GM21515 (cell line): ENCODE data around the gene UNCX.

Experiments
- ATAC-seq: cut with Tn5 transposase; IDR thresholded peaks from one replicate; pipeline ENCODE4 v1.9.1; 2021; ENCODE audit not compliant: unreplicated experiment

Gene UNCX

DNA sequence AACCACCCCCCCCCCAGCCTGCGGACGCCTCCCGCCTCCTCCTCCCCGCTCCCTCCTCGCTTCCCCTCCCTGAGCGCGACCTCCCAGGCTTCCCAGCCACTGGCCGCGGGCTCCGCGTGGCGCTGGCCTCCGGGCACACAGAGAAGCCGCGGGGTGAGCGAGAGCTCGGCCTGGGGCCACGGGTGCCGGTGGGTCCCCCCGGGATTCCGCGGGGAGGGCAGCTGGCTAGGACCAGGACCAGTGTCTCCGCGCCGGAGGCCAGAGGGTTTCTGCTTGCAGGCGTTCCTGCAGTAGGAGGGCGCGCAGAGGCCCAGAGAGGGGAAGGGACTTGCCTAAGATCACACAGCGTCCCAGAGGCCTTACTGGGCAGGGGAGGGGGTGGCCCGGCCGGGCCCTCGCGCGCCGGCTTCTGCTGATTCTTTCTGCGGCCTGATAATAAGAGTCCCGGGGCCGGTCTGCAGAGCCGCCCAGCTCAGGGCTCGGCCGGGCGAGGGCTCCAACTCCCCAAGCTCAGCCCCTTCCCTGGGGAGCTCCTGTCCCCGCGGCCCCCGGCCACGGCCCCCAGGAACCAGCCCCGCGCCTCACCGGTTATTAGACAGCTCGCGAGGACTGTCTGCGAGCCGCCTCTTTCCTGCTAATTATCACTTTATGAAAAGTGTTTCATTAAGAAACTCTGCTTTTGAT lies 10.1 kb downstream of the UNCX start:
- ATAC-seq = no peak

DNA sequence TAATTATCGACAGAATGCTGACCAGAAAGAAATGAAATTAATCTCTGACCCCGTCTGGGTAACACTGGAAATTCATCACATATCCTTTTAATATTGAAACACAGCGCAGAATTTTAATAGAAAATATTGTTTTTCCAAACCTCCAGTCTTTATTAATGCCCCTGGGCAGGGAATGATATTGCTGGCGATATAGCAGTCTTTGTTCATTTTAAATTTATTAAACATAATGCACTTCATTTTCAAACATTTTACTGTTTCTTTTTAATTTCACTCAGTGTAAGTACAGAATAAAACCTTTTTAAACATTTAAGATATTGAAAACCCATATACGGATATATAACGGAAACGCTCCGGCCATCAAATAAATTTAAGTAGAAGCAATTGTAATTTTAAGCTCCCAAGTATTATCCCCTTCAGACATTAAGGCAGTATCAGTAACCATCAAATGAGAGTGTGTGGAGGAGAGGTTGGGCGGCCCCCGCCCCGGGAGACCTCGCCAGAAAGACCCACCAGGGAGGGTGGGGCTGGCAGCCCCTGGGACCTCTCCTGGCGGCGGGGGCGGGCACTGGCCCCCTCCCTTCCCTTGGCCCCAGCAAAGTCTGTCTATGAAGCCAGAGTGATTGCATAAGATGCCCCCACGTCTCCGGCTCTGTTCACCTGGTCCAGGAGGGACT lies 10.8 kb downstream of the UNCX start:
- ATAC-seq = no peak

DNA sequence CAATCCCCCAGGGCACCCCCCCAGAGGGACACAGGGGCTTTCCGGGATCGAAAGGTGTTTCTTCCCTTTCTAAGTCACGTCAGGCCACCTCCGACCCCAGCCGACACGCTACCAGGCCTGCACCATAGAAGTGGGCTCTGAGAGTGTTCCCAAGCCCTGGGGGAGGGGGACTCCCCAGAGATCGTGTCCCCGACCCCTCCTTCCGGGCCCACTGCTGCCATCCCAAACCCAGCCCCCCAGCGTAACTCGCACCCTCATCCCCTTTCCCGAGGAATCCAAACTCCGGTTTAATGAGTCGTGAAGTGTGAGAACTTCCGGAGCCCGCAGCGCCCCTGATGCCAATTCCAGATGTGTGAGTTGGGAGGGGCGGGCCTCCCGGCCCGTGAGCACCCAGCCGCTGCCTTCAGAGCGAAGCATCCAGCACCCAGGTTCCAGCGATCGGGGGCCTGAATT lies 11.3 kb downstream of the UNCX start:
- ATAC-seq = no peak

DNA sequence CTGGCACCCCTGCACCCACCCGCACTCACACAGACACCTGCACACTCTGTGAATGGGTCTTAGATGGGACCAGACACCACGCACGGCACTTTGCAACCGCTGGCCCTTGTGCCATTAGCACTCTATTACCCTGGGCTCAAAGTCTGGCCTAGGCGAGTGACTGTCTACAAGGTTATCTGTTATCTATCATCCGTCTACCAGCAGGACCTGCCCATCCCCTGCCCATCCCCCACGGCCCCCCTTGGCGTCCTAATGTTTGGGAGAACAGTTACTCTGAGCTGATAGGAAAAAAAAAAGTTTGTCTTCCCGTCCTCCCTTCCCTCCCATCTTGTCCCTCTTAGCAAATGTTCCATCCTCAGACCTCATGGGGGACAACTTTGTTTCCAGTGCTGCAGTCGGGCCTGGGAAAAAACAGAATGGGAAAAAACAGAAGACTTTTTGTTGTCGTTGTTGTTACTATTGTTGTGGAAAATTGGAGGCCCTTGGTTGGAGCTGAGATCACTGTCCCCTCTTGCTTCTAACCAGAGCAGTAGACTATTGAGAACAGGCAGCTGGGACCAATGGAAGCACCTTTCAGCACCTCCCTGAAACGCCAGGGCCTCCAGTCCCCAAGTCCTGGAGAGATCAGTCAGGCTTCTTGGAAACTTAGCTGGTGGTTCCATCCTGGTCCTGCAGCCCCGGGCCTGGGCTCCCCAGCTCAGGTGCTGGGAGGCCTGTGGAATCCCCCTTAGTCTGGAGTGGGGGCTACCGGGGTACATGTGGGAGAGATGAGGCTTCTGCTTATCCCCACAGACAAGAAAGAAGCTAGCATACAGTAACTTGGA lies 12.2 kb downstream of the UNCX start:
- no peak for ATAC-seq

DNA sequence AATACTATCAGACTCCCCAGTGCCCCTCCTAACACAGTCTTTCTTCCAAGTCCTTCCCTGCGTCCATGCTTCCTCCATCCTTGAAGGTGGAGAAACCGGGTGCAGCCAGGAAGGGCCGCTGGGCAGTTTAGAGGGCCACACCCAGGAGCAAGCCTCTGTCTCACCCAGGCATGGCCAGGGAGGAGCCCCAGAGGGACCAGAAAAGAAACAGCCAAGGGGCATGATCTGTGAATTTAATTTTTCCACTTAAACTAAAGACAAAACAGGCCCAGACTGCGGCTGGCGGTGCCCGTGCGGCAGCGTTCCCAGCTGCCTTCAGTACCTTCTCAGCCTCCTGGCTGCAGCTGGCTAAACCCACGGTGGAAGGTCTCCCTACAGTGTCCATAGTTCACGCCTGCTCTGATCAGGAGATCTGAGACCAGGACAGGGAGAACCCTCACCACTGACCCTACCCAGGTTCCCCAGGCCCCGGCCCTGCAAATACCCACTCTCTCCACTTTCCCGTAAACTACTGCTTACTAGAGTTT lies 12.9 kb downstream of the UNCX start:
- no peak for ATAC-seq

DNA sequence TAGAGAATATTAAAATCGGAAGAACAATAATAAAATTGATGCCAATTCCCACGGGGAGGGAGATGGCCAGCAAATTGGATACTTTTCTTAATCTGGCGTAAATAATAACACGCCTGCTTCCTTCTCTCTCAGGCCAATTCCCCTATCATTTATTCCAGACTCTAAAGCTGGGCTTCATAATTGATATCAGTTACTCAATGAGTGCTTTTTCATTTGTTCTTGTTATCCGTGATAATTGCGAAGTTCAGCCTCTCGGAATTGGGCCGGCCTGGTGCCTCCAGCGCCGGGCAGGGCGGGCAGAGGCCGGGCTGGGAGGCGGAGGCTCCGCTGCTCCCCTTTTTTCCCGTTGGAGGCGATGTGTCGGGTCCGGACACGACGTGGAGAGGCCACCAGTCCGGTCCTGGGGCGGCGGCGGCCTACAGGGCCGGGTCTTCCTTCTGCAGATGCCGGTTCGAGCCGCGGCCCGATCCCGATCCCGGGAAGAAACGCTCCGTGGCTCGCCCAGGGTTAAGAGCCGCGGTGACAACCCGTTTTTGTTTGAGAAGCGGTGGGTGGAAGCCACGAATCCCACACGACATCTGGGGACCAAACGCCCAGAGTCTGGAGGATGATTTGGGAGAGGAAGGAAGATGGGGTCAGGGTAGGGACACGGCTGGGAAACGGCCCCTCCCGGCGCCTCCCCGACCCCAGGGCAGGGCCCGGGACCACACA lies 13.6 kb downstream of the UNCX start:
- no peak for ATAC-seq

DNA sequence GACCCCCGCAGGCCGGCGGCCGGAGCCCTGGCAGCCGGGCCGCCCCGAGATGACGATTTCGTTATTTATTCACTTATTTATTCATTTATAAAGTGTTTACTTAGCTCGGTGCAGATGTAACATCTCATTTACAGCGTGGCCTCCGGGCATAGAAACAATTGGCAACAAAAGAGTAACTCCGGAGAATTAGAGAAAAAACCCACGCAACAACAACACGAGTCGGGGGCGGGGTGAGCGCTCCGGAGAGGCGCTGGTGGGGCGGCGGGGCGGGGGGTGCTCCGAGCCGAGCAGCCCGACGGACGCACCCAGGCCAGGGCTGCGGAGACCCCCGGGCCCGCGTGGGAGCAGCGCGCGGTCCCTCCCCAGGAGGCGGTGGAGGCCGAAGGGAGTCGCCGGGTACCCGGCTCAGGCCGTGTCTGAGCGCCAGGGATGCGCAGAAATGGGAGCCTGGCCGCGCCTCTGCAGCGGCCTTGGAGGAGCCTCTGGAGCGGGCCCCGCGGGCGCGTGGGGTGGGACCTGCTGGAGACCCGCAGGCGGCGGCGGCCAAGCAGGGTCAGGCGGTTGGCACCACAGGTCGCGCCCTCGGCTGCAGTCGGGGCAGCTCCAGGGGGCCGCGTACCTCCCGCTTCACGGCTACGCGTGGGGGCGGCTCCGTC lies 14.3 kb downstream of the UNCX start:
- ATAC-seq = no peak

DNA sequence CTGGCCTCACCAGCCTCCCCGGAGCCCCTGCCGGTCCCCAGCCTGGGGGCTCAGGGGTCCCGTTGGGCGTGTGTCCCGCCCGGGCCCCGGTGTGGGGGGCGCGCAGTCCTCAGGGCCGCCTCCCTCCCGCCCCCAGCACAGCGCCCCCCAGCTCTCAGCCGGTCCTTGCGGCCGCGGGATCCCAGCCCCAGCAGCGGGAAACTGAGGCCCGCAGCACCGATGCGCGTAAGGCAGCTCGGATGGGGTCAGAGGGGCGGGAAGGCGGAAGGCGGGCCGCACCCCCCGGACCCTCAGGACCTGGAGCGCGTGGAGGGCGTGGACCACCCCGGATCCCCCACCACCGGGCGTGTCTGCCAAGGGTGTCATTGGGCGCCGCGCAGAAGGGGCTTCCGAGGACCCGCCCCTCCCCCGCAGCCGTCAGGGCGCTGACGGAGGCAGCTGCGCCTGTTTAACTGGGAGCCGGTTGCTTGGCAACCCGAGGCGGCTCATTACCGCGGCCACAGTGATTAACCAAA lies 14.9 kb downstream of the UNCX start:
- ATAC-seq = no peak

DNA sequence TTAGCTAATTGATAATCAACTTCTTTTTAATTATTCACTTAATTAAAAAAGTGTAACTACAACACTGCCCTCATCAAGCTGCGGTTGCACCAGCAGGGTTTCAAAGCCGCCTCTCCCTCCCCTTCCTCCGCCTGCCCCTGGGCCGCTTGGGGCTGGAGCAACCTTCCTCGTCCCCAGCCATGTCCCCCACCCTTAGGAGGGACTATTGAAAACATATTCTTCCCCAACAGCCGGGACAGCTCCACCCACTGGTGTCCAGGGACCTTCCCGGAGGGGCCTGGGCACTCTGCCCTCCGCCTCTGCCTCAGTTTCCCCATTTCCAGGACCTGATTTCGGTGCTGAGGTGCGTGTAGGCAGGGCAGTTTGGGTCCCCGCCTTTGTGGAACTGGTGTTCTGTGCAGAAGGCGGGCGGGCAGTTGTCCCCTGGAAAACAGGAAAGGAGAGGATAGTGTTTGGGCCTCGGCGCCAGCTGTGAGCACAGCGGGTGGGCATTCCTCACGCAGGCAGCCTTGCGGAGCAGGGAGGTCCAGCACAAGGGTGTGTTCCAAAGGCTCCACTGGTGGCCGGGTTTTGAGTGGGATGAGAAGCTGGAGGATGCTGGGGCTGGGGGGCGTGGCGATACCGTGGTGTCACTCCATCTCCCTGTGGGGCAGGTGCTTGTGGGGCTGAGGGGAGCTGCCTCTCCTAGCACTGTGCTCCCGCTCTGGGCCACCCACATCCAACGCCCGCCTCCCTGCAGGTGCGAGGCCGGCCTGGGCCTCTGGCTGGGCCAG lies 15.7 kb downstream of the UNCX start:
- ATAC-seq = no peak

DNA sequence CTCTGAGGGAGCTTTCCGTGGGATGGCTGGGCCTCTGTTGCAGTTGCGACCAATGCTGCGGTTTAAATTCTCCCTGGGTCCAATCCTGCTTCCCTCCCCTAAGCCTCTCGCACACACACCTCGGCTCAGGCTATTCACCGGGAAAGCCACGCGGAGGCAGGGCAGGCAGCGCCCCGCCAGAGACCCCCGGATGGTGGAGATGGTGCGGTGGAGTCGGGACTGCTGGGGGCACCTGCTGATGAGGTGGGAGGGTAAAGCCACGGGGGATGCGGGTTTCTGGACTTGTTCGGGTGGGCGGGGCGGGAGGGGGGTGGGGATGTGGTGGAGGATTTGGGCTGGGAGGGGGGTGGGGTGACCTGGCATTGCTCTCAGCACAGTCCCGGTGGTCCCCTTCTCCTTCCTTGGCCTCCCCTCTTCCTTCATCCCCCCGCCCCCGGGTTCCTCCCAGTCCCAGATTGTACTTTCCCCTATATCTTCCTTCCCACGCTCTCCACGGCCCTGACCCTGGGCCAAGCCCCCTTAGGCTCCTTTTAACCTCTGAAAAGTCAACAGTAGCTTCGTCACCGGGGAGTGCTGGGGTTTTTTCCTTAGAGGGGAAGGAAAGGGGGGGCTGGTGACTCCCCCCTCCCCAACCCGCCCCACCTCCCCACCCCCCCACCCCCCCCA lies 16.4 kb downstream of the UNCX start:
- no peak for ATAC-seq

DNA sequence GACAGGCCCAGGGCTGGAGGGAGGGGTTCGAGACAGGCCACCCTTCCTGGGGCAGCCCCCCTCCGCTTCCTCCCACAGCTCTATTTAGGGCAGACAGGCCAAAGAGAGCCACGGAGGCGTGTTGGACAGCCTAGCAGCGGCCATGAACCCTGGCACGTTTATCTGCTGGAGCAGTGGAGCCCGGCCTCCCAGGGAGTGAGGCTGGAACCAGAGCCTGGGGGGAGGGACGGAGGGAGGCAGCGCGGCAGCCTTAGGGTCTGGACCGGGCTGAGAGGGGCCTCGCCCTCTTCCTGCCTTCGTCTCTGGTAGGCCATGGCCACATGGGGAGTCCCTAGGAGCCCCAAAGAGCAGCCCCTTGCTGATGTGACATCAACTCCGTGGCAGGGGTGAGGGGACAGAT lies 17.1 kb downstream of the UNCX start:
- no peak for ATAC-seq

DNA sequence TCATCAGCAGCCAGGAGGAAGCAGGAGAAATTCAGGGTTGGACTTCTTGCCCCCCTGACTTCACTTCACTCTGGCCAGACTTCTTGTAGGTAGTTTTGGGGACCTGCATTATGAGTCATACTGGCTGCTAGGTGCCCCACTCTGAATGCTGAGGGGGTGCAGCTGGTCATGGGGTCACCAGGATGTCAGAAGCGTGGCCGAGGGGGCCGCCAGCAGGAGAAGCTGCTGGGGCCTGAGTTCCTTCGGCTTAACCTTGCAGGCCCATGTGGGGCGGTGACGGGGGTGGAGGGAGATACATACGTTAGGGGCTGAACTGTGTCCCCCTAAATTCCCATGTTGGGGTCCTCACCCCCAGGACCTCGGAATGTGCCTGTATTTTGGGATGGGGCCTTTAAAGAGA lies 18.2 kb downstream of the UNCX start:
- no peak for ATAC-seq

DNA sequence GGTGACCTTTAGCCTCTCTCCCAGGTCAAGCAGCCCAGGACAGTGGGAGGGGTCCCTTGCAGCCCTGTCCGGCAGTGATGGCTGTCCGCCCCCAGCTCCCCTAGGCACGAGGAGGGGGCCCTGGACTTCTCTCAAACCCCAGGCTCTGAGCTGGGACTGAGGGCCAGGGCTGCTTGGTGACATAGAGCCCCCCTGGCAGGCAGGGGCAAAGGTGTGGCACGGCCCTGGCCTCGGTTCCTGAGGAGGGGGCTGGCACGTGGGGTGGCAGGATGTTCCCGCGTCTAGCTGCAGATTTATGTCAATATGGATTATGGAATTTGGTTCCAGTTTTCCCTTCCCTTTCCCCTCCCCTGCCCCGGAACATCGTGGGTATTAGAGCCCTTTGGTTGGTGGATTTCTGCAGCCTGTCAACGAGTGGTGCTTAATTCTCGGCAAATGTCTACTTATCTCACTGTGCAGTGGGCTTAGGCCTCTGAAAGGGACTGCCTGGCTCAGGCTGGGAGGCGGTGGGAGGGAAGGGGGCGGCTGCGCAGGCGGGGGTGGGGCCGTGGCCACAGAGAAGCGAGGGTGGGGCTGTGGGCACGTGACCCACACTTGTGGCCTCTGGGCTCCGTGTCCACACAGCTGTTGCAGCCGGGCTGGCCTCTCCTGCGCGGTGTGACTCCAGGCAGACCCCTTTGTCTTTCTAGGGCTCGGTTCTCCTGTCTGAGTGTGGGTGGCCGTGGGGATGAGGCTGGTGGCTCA lies 19.3 kb downstream of the UNCX start:
- no peak for ATAC-seq

DNA sequence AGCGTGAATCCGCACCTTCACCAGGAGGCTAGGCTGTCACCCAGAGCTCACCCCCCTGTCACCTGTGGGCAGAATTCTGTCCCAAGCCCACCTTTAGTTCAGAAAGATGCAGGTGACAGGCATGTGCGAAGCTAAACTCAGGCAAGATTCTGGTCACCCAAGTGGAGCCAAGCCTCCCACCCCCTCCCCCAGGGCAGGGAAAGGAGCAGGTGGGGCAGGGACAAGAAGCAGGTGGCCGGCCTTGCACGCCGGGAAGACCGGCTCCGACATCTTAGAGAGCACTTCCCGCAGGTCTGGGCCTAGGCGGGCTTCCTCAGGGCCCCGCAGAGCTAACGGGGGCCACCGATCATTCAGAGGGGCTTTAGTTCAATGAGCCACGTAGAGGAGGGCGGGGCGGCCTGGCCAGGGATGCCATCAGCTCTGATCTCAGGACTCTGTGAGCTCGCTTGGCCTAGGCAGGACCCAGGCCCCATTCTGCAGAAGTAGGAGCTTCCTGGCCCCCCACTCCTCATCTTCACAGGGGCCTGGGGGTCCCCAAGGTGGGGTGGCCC lies 19.9 kb downstream of the UNCX start:
- ATAC-seq = no peak

DNA sequence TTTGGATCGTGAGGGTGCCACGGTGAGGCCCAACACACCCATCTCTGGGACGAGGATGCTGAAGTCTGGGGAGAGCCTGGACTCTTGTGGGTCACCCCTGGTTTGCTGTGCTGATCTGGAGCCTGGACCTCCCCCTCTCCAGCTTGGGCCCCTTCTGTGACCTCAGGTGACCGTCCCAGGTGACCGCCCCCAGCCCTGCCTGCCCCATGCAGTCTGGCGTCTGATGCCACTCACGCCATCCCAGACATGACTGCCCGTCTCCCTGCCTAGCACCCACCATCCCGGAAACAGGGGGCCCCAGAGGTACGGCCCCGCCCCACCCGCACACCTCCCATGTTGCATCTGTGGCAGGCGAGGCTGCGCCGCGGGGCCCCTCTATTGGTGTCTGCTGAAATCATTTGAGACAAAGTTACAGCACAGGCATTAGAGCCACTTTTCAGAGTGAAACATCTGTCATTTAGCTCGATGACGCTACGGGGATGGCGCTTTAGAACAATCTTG lies 21.1 kb downstream of the UNCX start:
- ATAC-seq = no peak

DNA sequence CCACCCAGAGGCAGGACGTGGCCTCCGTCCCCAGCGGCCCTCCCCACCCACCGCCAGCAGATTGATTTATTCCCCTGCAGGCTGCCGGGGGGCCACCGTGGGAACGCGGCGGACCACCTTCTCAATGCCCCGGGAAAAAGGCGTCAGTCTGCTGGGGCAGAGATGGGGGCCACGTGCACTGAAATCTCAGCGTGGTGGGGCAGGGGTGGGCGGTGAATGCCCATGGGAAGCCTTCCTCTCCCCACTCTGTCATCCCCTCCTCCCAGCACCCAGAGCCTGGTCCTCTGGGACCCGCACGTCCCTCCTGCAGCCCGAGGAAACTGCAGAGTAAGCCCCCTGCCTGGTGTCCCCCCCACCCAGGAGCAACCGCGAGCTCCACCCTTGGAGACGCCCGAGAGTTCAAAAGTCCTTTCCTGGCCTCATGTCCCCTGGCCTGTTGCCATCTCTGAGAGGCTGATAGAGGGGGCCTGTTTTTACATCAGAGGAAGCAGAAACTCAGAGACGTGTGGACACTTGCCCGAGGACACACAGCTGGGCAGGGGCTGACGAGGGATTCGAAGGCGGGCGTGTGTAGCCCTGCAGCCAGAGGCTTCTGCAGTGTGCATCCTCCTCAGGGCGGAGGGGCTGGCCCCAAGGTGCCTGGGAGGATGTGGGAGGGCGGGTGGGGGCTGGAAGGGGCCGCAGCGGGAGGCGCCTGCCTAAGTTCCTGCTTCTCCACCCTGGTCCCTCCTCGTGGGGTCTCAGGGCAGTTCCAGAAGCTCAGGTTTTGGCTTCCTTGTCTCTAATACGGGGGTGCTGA lies 21.8 kb downstream of the UNCX start:
- no peak for ATAC-seq
